ENCODE measurements around the gene IL24.

- TF ChIP-seq REST (IDR thresholded peaks at IDR 0.05; ENCODE audit: low read depth) (no peak), CREB1 (IDR thresholded peaks at IDR 0.05; ENCODE audit: low read depth) (no peak), EP300 (IDR thresholded peaks at IDR 0.05; ENCODE audit: borderline replicate concordance) (no peak), FOXM1 (IDR thresholded peaks at IDR 0.05; ENCODE audit: borderline replicate concordance, low read depth) (no peak), CEBPB (IDR thresholded peaks at IDR 0.05) (no peak), TAF1 (IDR thresholded peaks at IDR 0.05; ENCODE audit: low read depth) (no peak)
Observed at GRCh38 chr1:206944703-206945102, 47.5 kb downstream of the IL24 start.

Data from Ishikawa (cell line).